ENCODE measurements around the gene GCFC2.

DNA sequence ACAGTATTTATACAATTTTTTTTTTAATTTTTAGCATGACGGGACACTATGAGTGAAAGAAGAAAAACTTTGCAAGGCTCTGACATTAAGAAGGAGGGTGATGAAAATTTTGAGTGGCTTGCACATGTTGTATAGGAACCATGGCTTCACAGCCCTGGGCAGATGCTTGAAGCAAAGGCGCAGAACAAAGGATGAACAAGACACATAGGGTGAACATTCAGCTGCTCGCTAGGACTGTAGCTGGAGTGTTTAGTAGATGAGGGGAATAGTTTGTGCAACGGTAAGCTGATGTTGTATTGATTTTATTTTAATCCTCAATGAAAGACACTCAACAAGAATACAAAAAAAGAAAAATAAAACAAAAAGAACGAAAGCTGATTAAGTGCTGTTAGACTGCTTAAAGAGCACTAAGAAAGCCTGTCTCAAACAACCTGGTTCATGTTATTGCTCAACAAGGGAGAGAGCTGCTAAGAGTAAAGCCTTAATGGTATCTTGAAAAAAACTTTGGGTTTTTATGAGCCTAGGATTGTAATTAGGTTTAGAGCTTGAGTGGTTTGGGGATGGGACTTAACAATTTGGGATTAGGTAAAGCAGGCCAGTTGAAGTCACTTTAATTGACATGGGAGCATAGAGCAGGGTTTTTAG is 41.2 kb upstream of the GCFC2 start:
- TF ChIP-seq MYC (IDR thresholded peaks at IDR 0.05; ENCODE audit: borderline replicate concordance, low read length), result no peak
- no peak for TF ChIP-seq CTCF (IDR thresholded peaks at IDR 0.05)

Data from A549 (cell line).